GM23338 (cell line): ENCODE results near the gene MAP1LC3A.

Experiments used
- CREB1 ChIP-seq: fragments of 250-450 bp; sonication (Bioruptor Pico); IDR thresholded peaks from 2 replicates; pipeline ENCODE4 v1.5.0; 2020; ENCODE audit warnings: low read depth, mild to moderate bottlenecking, moderate library complexity
- ETS1 ChIP-seq: IDR thresholded peaks from 2 replicates; pipeline ENCODE4 v1.6.1; 2016; ENCODE audit warnings: antibody characterized with exemption
- EZH2 ChIP-seq: fragments of 200-600 bp; sonication (generic); IDR thresholded peaks from one replicate; pipeline ENCODE4 v1.8.0; 2017; ENCODE audit warnings: antibody characterized with exemption, mild to moderate bottlenecking, low read depth; ENCODE audit not compliant: unreplicated experiment
- EZH2phosphoT487 ChIP-seq: fragments of 200-600 bp; sonication (generic); IDR thresholded peaks from one replicate; pipeline ENCODE4 v1.8.1; 2018; ENCODE audit warnings: antibody characterized with exemption; ENCODE audit not compliant: unreplicated experiment
- POLR2AphosphoS5 ChIP-seq: IDR thresholded peaks from 2 replicates; pipeline ENCODE4 v1.6.1; 2016; ENCODE audit warnings: antibody characterized with exemption, low read depth
- TF ChIP-seq, protein P1 (sequence below): IDR thresholded peaks from one replicate; pipeline ENCODE4 v1.6.1; 2018; ENCODE audit warnings: antibody characterized with exemption; ENCODE audit not compliant: unreplicated experiment
- TF ChIP-seq, protein P2 (sequence below), 2 experiments: fragments of 200-600 bp in 1 of 2; sonication (generic) in 1 of 2; conservative IDR thresholded peaks; 2 replicates each; pipeline versions ENCODE4 v1.5.1 to v1.6.1; 2016 to 2017; ENCODE audit warnings: antibody characterized with exemption in 2 of 2, low read depth in 2 of 2, mild to moderate bottlenecking in 2 of 2, moderate library complexity in 1 of 2

DNA sequence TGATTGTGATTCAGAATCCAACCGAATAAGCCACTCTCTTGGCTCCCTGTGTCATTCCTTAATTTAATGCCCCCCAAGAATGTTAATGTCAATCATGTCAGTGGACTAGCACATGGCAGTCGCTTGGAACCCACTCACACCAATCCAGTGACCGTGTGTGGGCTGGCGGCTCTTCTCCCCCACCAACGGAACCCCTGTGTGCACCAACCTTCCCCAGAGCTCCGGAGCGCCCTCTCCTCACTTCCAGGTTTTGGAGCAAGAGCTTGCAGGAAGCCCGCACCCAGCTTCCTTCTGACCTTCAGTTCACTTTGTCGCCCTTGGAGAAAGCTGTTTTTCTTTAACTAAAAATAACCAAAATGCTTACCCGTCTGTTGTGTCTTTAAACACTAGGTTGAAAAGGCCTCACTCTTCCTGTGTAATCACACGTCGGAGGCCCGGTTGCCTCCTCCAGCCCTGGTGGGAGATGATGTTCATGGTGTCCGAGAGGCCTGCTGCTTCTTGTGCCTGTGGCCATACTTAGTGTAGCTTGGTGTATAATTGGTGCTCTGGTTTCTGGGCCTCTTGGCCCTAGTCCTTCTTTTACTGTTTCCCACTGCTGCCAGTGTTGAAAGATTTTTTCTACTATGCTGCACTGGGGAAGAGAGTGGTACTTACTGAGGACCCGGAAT is 17.8 kb upstream of the MAP1LC3A start:
- TF ChIP-seq ETS1 = no peak
- TF ChIP-seq, protein P1, sequence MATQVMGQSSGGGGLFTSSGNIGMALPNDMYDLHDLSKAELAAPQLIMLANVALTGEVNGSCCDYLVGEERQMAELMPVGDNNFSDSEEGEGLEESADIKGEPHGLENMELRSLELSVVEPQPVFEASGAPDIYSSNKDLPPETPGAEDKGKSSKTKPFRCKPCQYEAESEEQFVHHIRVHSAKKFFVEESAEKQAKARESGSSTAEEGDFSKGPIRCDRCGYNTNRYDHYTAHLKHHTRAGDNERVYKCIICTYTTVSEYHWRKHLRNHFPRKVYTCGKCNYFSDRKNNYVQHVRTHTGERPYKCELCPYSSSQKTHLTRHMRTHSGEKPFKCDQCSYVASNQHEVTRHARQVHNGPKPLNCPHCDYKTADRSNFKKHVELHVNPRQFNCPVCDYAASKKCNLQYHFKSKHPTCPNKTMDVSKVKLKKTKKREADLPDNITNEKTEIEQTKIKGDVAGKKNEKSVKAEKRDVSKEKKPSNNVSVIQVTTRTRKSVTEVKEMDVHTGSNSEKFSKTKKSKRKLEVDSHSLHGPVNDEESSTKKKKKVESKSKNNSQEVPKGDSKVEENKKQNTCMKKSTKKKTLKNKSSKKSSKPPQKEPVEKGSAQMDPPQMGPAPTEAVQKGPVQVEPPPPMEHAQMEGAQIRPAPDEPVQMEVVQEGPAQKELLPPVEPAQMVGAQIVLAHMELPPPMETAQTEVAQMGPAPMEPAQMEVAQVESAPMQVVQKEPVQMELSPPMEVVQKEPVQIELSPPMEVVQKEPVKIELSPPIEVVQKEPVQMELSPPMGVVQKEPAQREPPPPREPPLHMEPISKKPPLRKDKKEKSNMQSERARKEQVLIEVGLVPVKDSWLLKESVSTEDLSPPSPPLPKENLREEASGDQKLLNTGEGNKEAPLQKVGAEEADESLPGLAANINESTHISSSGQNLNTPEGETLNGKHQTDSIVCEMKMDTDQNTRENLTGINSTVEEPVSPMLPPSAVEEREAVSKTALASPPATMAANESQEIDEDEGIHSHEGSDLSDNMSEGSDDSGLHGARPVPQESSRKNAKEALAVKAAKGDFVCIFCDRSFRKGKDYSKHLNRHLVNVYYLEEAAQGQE = no peak
- TF ChIP-seq, protein P2, sequence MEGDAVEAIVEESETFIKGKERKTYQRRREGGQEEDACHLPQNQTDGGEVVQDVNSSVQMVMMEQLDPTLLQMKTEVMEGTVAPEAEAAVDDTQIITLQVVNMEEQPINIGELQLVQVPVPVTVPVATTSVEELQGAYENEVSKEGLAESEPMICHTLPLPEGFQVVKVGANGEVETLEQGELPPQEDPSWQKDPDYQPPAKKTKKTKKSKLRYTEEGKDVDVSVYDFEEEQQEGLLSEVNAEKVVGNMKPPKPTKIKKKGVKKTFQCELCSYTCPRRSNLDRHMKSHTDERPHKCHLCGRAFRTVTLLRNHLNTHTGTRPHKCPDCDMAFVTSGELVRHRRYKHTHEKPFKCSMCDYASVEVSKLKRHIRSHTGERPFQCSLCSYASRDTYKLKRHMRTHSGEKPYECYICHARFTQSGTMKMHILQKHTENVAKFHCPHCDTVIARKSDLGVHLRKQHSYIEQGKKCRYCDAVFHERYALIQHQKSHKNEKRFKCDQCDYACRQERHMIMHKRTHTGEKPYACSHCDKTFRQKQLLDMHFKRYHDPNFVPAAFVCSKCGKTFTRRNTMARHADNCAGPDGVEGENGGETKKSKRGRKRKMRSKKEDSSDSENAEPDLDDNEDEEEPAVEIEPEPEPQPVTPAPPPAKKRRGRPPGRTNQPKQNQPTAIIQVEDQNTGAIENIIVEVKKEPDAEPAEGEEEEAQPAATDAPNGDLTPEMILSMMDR (conservative IDR thresholded peaks at IDR 0.05; ENCODE audit: low read depth in 2 of 2) = 0 out of 4 replicates have a peak, but pooled peaks of 1 of the 2 experiments have one; percentile 13
- no peak for TF ChIP-seq EZH2
- TF ChIP-seq POLR2AphosphoS5 = no peak
- TF ChIP-seq EZH2phosphoT487 = no peak
- no peak for TF ChIP-seq CREB1 (CRISPR knock-in tag)
